EL (cell line): ENCODE data around the gene SCN2A.

Experiments used
- DNase-seq: peaks from one replicate; pipeline ENCODE4 v3.0.0-alpha.2; 2016

SCN2A gene

DNA sequence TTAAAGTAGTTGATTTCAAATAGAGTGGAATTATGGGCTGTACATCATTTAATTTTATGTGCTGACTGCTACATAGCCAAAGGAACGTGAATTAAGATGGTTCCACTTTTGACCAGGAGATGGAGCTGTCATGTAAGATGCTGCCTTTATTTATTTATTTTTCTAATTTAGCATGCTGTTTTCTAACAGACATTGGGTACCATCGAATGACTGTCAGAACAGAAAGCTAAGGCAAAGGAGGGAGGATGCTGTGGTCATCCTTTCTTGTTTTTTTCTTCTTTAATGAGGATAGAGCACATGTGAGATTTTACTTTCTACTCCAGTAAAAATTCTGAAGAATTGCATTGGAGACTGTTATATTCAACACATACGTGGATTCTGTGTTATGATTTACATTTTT, at the start of gene SCN2A:
Gene SCN2A, plus strand, starts transcription at position 185 of the 400 bp plus-strand sequence. CDS start 56,410 bp downstream, outside the sequence.
- peak; percentile 34 for DNase-seq

DNA sequence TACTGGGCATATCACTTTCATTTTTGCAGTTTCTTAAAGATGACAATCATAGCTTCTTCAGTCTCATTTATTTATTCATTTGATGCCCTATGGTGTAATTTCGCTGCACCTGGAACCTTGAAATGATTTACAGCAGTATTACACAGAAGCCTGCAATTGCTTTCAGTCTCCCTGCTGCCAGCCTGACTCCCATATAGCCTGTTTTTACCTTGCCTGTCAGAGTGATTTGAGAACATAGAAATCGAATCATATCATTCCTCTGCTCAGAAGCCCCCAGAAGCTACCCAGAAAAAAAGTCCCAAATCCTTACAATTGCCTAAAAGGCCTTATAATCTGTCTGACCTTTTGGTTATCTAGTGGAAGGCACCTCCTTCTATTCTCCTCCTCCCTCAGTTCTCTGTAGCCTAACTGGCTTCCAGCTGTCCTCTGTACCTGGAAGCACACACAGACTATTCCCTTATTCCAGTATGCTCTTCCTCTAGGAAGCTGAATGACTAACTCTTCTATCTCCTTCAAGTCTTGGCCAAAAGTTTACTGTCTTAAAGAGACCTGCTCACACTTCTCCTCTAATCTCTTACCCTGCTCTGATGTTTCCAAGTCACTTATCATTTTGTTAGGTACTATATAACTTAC, 48.0 kb upstream of the SCN2A start:
- no peak for DNase-seq

DNA sequence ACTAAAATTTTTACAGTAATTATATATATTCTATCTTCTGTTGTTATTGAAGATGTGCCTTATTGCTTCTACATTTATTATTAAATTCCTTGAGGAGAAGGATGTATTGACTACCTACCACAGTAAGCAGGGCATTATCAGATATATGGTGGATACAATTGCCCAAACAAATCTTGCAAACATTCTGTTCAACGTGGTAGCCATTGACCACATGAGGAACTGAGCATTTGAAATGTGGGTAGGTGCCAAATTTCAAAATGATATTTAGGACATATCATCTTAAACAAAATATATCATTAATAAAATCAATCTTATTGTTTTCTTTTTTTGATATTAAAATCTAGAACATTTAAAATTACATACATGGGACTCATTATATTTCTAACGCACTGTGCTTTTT, 46.5 kb upstream of the SCN2A start:
- no peak for DNase-seq

DNA sequence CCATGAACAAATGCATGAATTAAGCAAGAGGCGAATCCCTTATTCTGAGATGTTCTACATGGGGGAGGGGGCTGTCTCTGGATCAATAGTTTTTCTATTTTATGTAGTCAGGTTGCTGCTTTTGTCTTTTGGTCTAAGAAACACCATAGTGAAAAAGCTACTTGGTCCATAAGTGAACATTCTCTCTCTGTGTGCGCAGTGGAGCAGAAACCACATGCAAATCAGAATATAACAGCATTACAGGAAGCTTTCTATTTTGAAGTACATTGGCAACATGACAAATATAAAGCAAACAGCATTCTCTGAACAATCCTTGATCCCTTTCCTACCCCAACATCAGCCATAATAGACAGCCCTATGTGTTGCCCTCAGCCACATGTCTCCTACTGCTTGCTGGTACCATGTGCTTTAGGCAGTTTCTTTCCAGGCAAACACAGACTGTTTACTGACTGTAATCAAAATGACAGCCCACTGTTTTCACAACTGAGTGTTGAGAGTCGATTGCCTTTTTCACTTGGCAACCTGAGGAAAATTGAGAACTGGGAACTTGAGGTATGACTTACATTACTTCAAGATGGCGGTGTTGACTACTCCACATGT, 45.9 kb upstream of the SCN2A start:
- DNase-seq, result no peak

- no peak for DNase-seq
Measured at GRCh38 chr2:165196411-165196810, 42.8 kb upstream of the SCN2A start.

DNA sequence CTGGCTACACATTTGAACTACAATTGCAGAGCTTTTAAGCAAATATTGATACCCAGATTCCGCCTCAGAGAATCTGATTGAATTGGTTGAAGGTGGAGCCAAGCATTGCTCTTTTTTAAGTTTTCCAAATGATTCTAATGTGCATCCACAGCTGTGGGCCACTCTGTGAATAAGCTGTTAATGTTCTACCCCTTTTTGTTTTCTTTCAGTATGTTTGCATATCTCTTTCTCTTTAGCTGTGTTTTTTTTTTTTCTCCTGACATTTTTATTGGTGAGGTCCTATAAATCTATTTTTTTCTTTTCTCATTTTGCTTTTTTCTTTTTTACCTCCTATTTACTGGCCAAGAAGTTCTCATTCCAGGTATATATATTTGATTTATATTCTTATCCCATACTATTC, 41.9 kb upstream of the SCN2A start:
- DNase-seq, result no peak

GRCh38 chr2:165198181-165198580, 41.0 kb upstream of the SCN2A start:
- no peak for DNase-seq

DNA sequence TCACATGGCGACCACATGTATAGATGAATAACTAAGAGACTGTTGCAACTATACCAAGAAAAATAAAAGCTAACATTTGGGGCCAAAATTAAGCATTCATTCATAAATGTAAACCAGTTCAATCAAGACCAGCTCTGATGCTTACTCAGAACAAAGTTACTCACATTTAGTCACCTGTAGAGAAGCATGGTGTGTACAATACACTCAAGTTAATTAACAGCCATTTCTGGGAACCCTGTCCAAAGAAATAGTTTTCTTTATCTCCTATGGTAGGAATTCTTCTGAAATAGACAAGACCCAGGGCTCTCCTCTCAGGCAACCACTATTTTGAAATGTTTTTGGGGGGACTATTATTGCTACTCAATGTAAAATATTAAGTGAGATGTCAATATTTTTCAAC, 37.0 kb upstream of the SCN2A start:
- DNase-seq, result no peak

DNA sequence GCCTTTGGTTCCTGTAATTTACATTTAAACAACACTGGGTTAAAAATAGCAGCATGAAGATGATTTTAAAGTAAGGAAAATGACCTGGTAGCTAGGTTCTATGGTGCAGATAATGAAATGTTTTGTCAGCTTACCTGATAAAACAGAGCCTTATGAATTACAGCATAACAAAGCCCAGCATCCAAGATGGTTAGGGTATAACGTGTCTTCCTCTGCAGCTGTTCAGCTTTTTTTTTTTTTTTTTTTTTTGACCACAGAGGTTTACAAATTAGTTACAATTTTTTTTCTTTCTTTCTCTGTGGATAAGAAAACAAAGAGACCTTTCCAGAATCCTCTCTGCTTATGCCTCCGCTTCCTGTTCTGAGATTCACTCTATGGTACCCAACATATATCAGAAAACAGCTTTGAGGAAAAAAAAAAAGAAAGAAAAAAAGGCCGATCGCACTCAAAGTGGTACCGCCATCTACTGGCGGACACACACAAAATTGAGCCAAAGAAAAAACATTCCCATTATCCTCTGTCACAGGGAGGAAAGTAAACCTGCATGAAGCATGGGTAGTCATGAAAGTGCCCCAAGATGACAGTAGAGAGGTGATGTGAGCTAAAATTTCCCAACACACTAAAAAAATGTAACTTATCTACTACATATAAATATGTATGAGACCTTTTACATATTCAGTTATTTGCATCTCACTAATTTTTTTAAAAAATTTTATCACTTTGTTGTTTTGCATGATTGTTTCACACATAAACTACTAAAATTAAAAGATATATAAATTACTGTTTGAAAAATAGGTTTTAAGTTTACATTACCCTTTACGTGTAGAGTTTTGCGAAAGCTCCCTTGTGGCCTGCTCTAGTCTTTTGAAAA, 35.3 kb upstream of the SCN2A start, which contains the start of gene SCN3A:
Gene SCN3A, minus strand, starts transcription at position 362 of the 871 bp plus-strand sequence. CDS start 27,656 bp downstream, outside the sequence.
- peak; percentile 44 for DNase-seq

- no peak for DNase-seq
Measured at GRCh38 chr2:165205865-165206264, 33.3 kb upstream of the SCN2A start.

- DNase-seq, result no peak
Measured at GRCh38 chr2:165208094-165208493, 31.1 kb upstream of the SCN2A start.

DNA sequence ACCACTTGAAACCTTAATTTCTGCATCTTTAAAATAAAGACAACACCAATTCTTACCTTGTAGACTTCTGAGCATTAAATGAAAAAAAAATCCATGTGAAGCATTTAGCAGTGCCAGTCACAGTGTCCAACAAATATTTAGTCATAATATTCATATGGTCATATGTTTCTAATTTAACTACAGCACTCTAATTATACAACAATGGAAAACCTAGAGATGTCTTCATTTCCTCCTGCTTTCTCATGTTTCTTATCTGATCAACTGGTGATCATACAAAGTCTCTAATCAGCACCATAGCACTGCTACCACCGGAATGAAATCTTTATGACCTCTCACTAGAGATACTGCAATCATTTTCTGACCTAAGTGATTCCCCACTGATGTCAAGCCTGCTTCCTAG, 25.1 kb upstream of the SCN2A start:
- DNase-seq, result no peak

- peak; percentile 1 for DNase-seq
Measured at GRCh38 chr2:165219481-165219880, 19.7 kb upstream of the SCN2A start.

DNA sequence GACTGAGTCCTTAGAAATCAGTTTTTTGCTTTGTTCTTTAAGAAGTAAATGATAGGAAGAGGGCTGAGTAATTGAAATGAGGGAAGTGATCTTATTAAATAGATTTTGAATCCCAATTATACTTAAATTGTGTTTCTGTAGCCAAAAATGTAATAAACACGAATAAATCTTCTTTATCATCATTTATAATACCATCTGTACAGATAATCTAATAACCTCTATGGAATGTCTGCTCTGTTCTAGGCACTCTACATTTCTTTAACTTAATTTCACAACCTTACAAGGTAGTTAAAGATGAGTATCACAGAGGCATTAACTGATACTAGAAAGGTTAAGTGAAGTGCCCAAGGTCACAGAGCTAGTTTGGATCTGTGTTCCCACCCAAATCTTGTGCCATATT, 14.3 kb upstream of the SCN2A start:
- DNase-seq, result no peak

GRCh38 chr2:165227571-165227970, 11.6 kb upstream of the SCN2A start:
- no peak for DNase-seq

DNA sequence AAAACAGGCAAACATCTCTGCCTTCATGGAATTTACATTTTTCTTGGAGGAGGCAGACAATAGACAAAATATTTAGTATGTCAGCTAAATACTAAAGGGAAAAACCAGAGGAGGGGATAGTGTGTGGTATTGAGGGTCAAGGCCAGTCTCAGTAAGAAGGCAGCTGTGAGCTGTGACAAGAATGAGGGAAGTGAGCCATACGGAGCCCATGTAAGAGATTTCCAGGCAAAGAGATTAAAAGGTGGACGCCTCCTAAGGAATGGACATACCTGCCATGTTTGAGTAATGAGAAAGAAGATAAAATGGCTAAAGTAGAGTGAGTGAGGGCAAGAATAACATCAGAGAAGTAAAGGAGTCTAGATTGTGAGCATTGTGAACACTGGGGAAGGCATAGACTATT, 2.2 kb upstream of the SCN2A start:
- no peak for DNase-seq

GRCh38 chr2:165238295-165238694, 919 bp upstream of the SCN2A start:
- peak; percentile 3 for DNase-seq

DNA sequence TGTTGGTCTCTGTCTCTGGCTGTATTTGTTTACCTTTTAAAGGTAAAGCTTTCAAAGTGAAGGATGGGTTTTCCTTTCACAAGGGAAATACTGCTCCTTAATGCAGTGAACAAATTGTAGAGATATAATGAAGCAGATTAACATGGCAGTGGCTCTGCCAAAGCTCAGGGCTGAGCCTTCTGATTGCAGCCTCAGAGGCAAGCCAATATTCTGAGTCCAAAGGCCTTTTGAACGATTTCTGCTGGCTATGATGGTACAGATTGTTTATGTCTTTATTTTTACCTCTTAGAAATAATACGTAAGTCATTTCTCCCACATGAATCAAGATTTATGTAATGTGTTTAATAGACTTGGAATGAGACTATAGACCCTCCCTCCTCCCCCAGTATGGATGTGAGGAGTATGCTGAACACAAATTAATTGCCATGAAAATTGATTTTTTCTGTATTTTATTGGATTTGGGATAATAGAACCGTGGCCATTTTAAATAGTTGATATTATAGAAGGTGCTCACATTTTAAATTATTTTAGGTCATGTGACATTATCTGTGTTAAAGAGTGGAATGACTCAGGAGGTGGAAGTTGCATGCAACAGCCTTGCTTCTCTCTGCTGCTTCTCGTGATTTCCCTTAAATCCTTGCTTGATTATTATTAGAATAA, 772 bp downstream of the SCN2A start:
- no peak for DNase-seq

DNA sequence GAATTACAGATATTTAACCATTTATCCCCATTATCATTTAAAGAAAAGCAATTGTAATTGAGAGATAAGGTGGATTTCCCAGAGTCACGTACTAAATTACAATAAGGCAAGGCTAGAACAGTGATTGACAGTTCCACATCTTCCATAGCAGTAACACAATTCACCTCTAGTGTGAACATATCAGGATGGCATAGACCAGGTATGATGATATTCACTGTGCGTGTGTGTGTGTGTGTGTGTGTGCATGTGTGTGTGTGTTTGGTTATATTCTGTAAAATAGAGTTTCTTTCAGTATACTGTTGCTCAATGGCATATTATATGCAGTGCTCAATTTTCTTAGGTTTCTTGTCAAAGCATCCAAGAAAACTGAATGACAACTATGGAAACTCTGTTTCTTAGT, 1.7 kb downstream of the SCN2A start:
- no peak for DNase-seq

GRCh38 chr2:165245081-165245793, 6.0 kb downstream of the SCN2A start:
- DNase-seq, result no peak

GRCh38 chr2:165248238-165248637, 9.0 kb downstream of the SCN2A start:
- no peak for DNase-seq

GRCh38 chr2:165251366-165251765, 12.2 kb downstream of the SCN2A start:
- no peak for DNase-seq

DNA sequence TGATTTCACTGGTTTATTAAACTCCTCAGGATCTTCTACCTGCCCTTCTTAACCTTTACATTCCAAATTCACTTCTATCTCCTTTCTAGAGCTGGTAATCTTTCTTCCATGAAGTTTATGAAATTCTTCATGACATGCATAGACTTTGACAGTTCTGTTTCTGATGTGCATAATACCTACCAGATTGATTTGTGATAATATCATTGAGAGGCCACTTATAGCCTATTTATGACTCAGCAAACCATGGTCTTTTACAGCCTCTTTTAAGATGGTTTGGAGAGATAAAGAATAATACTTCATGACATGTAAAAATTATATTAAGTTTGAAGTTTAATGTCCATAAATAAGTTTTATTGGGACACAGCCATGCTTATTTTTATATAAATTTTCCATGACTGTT, 14.0 kb downstream of the SCN2A start:
- DNase-seq, result no peak
